KMS-11 (cell line): ENCODE measurements around the gene DNAJA4.

ENCODE experiments used
- H2AFZ ChIP-seq: fragments of 200-600 bp; sonication (generic); 2 replicates; pipeline ENCODE4 v1.6.1; 2016; ENCODE audit warnings: antibody characterized with exemption, mixed run types, low read depth
- H3K27ac ChIP-seq: fragments of 200-600 bp; sonication (generic); 2 replicates; pipeline ENCODE4 v1.6.1; 2016; ENCODE audit warnings: mild to moderate bottlenecking, mixed run types
- H3K27me3 ChIP-seq: fragments of 200-600 bp; sonication (generic); 2 replicates; pipeline ENCODE4 v1.6.1; 2017; ENCODE audit warnings: mild to moderate bottlenecking, low read depth, mixed run types, moderate library complexity; ENCODE audit not compliant: insufficient read depth
- H3K36me3 ChIP-seq: fragments of 200-600 bp; sonication (generic); 2 replicates; pipeline ENCODE4 v1.6.1; 2017; ENCODE audit warnings: mild to moderate bottlenecking, mixed run types; ENCODE audit not compliant: insufficient read depth
- H3K4me1 ChIP-seq: fragments of 200-600 bp; sonication (generic); 2 replicates; pipeline ENCODE4 v1.6.1; 2016; ENCODE audit warnings: mild to moderate bottlenecking, low read depth, mixed run types; ENCODE audit not compliant: poor library complexity, severe bottlenecking
- H3K4me2 ChIP-seq: fragments of 200-600 bp; sonication (generic); 2 replicates; pipeline ENCODE4 v1.7.0; 2016; ENCODE audit warnings: mild to moderate bottlenecking, mixed run types
- H3K4me3 ChIP-seq: fragments of 200-600 bp; sonication (generic); IDR thresholded peaks from 2 replicates; pipeline ENCODE4 v1.6.1; 2017; ENCODE audit warnings: low read depth, low read length, mixed read lengths; ENCODE audit not compliant: insufficient read depth
- H3K79me2 ChIP-seq: fragments of 200-600 bp; sonication (generic); 2 replicates; pipeline ENCODE4 v1.6.1; 2016; ENCODE audit warnings: low read depth, mixed run types; ENCODE audit not compliant: insufficient read depth
- H3K9ac ChIP-seq: fragments of 200-600 bp; sonication (generic); 2 replicates; pipeline ENCODE4 v1.6.1; 2016; ENCODE audit warnings: mild to moderate bottlenecking, mixed run types
- H4K20me1 ChIP-seq: fragments of 200-600 bp; sonication (generic); 2 replicates; pipeline ENCODE4 v1.6.1; 2016; ENCODE audit warnings: mild to moderate bottlenecking, mixed run types; ENCODE audit not compliant: insufficient read depth
- CTCF ChIP-seq: fragments of 200-600 bp; sonication (generic); conservative IDR thresholded peaks from 2 replicates; pipeline ENCODE4 v1.6.1; 2017; ENCODE audit warnings: low read depth, mild to moderate bottlenecking, antibody characterized with exemption, low read length, moderate library complexity, mixed read lengths

Gene DNAJA4

GRCh38 chr15:78236491-78236890 lies 27.9 kb upstream of the DNAJA4 start:
- H4K20me1 ChIP-seq, result no peaks in the 10 kb centered on the region
- no peaks in the 10 kb centered on the region for H3K4me1 ChIP-seq
- no peak for TF ChIP-seq CTCF
- no peaks in the 10 kb centered on the region for H3K79me2 ChIP-seq
- no peak overlapping the region for H2AFZ ChIP-seq
- H3K4me2 ChIP-seq, result no peak overlapping the region
- peaks cover 3% of the 10 kb centered on the region; the same call in 1 of the 2 replicates for H3K27me3 ChIP-seq
- H3K4me3 ChIP-seq, result no peak overlapping the region
- H3K36me3 ChIP-seq, result no peaks in the 10 kb centered on the region
- no peak overlapping the region for H3K27ac ChIP-seq
- no peak overlapping the region for H3K9ac ChIP-seq

- Histone ChIP-seq H3K36me3 (no peaks in the 10 kb centered on the region), H3K4me2 (no peak overlapping the region), H3K79me2 (no peaks in the 10 kb centered on the region), H3K27me3 (peaks cover 3% of the 10 kb centered on the region; the same call in 1 of the 2 replicates), H4K20me1 (no peaks in the 10 kb centered on the region), H3K27ac (no peak overlapping the region), H3K4me1 (no peaks in the 10 kb centered on the region), H2AFZ (no peak overlapping the region), H3K4me3 (no peak overlapping the region), H3K9ac (no peak overlapping the region)
- no peak for TF ChIP-seq CTCF
Measured at GRCh38 chr15:78237146-78237545, 27.2 kb upstream of the DNAJA4 start.

GRCh38 chr15:78239811-78240210 lies 24.6 kb upstream of the DNAJA4 start:
- H4K20me1 ChIP-seq, result no peaks in the 10 kb centered on the region

GRCh38 chr15:78241017-78241416 lies 23.3 kb upstream of the DNAJA4 start:
- H3K4me2 ChIP-seq, result no peak overlapping the region
- no peaks in the 10 kb centered on the region for H4K20me1 ChIP-seq
- no peak overlapping the region for H3K27ac ChIP-seq
- peak overlapping the region; percentile 54; the same call in 1 of the 2 replicates for H2AFZ ChIP-seq
- H3K4me3 ChIP-seq, result no peak overlapping the region
- H3K27me3 ChIP-seq, result 0 out of 2 replicates have a peak, but pooled peaks cover 3% of the 10 kb centered on the region
- H3K79me2 ChIP-seq, result no peaks in the 10 kb centered on the region
- no peaks in the 10 kb centered on the region for H3K36me3 ChIP-seq
- no peak overlapping the region for H3K9ac ChIP-seq
- no peaks in the 10 kb centered on the region for H3K4me1 ChIP-seq
- peak; percentile 83 for TF ChIP-seq CTCF

More at GRCh38 chr15:78239811-78240210, 24.6 kb upstream of the DNAJA4 start:
- Histone ChIP-seq H2AFZ (no peak overlapping the region), H3K27me3 (peaks cover 3% of the 10 kb centered on the region; the same call in 1 of the 2 replicates), H3K9ac (no peak overlapping the region), H3K27ac (no peak overlapping the region), H3K4me1 (no peaks in the 10 kb centered on the region), H3K4me2 (no peak overlapping the region), H3K4me3 (no peak overlapping the region), H3K36me3 (no peaks in the 10 kb centered on the region), H3K79me2 (no peaks in the 10 kb centered on the region)
- no peak for TF ChIP-seq CTCF
